HG02870 (cell line): ENCODE data around the gene TRPM6.

ENCODE experiments used
- ATAC-seq: cut with Tn5 transposase; IDR thresholded peaks from one replicate; pipeline ENCODE4 v1.9.1; 2021; ENCODE audit warnings: mild to moderate bottlenecking, moderate library complexity; ENCODE audit not compliant: unreplicated experiment

The TRPM6 gene

GRCh38 chr9:74721696-74722660 lies 165.7 kb downstream of the TRPM6 start:
- no peak for ATAC-seq

- no peak for ATAC-seq
These were observed 168.4 kb downstream of the TRPM6 start for GRCh38 chr9:74719306-74719705.

- ATAC-seq: no peak
These were observed 169.0 kb downstream of the TRPM6 start for GRCh38 chr9:74718709-74719108.

- ATAC-seq: no peak
These were observed 176.4 kb downstream of the TRPM6 start for GRCh38 chr9:74711341-74711740.

GRCh38 chr9:74697535-74697934 lies 190.2 kb downstream of the TRPM6 start:
- ATAC-seq: no peak

GRCh38 chr9:74696520-74696919 lies 191.2 kb downstream of the TRPM6 start:
- no peak for ATAC-seq

GRCh38 chr9:74691058-74691457 lies 196.7 kb downstream of the TRPM6 start:
- ATAC-seq: no peak

- ATAC-seq: no peak
These were observed 204.4 kb downstream of the TRPM6 start for GRCh38 chr9:74683322-74683721.

GRCh38 chr9:74681906-74682305 lies 205.8 kb downstream of the TRPM6 start:
- no peak for ATAC-seq

GRCh38 chr9:74674077-74674476 lies 213.6 kb downstream of the TRPM6 start:
- no peak for ATAC-seq
